ENCODE results near the gene KHK.

Gene KHK

GRCh38 chr2:27086724-27087593, at the start of gene KHK:
TSS of gene KHK (plus strand) at chr2:27086772. CDS start at chr2:27087260, 488 bp downstream.
- peak; percentile 43 for TF ChIP-seq CTCF (conservative IDR thresholded peaks at IDR 0.05)
- H3K27ac ChIP-seq = peak within 1 kb of the TSS; percentile 73

- TF ChIP-seq CTCF (conservative IDR thresholded peaks at IDR 0.05) = no peak
- H3K27ac ChIP-seq = no peak overlapping the region
Observed at GRCh38 chr2:27038012-27038411, 48.6 kb upstream of the KHK start.

GRCh38 chr2:27038631-27039339, 47.8 kb upstream of the KHK start:
- TF ChIP-seq CTCF (conservative IDR thresholded peaks at IDR 0.05) = no peak

GRCh38 chr2:27039426-27039825, 47.1 kb upstream of the KHK start:
- no peak for TF ChIP-seq CTCF (conservative IDR thresholded peaks at IDR 0.05)
- no peak overlapping the region for H3K27ac ChIP-seq

More at GRCh38 chr2:27038631-27039339, 47.8 kb upstream of the KHK start:
- H3K27ac ChIP-seq = no peak overlapping the region

GRCh38 chr2:27039871-27040270, 46.7 kb upstream of the KHK start:
- H3K27ac ChIP-seq = no peak overlapping the region
- TF ChIP-seq CTCF (conservative IDR thresholded peaks at IDR 0.05) = no peak

GRCh38 chr2:27040282-27040681, 46.3 kb upstream of the KHK start:
- TF ChIP-seq CTCF (conservative IDR thresholded peaks at IDR 0.05) = no peak
- no peak overlapping the region for H3K27ac ChIP-seq

- H3K27ac ChIP-seq = peak overlapping the region; percentile 17; the same call in 1 of the 2 replicates
- no peak for TF ChIP-seq CTCF (conservative IDR thresholded peaks at IDR 0.05)
Observed at GRCh38 chr2:27041752-27042151, 44.8 kb upstream of the KHK start.
